NCI-H2171 (cell line): ENCODE results near the gene SLC30A3.
"Not testable (repeated sequence)": the region's sequence is repeated elsewhere in the genome, so short reads cannot be mapped to it uniquely, and the experiment has no call there.

Experiments used
- DNase-seq: peaks from one replicate; lab custom pipeline; 2025; lab: John Stamatoyannopoulos, UW

Gene SLC30A3

DNA sequence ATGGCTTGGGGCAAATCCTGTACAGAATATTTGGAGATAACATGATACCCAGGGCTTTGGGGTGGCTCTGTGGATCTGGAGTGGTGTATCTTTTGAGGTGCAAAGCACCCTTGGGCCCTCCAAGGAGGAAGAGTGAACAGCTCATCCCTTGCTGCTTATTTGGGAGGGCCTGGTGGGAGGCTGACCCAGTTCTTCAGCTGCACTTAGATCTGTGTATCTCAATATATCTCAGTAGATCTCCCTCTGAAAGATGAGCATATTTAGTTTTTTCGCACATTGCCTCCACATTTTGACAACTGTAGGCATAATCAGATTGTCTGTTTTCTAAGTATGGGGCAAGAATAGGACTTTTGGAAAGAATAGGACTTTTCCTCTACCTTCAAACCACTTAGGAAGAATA is 22.1 kb upstream of the SLC30A3 start:
- no peak for DNase-seq

GRCh38 chr2:27282892-27283291 is 20.0 kb upstream of the SLC30A3 start:
- DNase-seq = no peak

- no peak for DNase-seq
These were observed 19.2 kb upstream of the SLC30A3 start, which contains the start of gene TRIM54 for GRCh38 chr2:27281855-27282559. TSS of gene TRIM54 (plus strand) at chr2:27282429. CDS start at chr2:27282732, 303 bp downstream.

- DNase-seq = no peak
These were observed 18.6 kb upstream of the SLC30A3 start for GRCh38 chr2:27281442-27281841.

DNA sequence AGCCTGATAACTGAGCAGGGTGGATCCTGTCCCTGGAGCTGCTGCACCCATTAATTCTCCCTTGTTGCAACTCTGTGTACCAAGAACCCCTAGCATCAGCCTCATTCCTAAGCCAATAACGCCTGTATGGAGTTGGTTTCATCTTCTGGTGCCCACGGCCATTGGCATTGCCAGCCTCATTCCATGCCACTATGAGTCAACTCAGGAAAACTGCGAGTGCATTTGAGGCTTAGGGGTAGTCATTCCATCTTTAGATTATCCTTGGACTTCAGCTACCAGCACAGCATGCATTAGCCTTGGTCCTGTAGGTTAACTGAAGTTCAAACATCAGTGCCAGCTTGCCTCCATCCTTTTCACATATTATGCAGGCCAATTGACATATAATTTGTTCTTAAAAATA is 18.0 kb upstream of the SLC30A3 start:
- DNase-seq = no peak

DNA sequence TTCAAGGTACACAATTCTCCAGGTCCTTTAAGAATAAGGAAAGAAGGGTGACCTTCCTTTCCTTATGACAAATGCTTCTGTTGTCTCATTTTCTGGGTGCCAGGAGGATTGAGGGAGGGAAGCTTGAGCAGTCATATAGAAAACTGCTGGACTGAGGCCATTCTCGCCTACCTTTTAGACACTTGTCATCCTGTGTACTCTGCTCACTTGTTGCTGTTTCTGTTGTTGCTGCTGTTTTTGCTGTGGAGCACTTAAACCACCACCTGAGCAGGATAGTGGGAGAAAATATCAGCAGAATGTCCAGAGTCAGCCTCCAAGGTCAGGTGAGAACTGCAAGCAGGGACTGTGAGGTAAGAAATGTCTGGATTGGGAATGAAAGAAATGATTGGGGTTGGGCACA is 15.2 kb upstream of the SLC30A3 start:
- no peak for DNase-seq

GRCh38 chr2:27275211-27276150 is 12.6 kb upstream of the SLC30A3 start, which contains the start of gene DNAJC5G:
TSS of gene DNAJC5G (plus strand) at chr2:27275433. CDS start at chr2:27276729, 1,296 bp downstream.
- no peak for DNase-seq

DNA sequence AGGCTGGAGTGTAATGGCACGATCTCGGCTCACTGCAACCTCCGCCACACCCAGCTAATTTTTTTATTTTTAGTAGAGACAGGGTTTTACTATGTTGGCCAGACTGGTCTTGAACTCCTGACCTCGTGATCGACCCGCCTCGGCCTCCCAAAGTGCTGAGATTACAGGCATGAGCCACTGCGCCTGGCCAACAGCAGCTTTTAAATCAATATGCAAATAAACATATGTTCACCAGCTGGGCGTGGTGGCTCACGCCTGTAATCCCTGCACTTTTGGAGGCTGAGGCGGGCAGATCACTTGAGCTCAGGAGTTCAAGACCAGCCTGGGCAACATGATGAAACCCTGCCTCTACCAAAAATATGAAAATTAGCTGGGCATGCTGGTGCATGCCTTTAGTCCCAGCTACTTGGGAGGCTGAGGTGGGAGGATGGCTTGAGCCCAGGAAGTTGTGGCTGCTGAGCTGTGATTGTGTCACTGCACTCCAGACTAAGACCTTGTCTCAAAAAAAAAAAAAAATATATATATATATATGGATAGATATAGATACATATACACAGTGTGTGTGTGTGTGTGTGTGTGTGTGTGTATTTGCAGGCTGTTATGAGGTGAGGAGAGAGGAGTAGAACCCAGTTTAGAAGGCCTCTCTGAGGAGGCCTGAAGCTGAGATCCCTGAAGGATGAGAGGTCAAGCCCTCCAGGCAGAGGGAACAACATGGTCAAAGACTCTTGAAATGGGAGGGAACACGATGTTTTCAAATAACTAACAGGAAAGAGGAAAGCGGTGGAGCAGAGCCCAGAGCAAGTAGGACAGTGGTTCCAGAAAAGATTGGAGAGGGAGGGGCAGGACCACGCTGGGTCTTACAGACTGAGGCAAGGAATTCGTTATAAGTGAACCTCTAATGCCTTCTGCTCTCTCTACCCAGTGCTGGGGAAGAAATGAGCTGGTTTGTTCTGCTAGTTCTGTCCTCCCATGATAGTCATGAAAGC is 10.0 kb upstream of the SLC30A3 start:
- not testable (repeated sequence) for DNase-seq

DNA sequence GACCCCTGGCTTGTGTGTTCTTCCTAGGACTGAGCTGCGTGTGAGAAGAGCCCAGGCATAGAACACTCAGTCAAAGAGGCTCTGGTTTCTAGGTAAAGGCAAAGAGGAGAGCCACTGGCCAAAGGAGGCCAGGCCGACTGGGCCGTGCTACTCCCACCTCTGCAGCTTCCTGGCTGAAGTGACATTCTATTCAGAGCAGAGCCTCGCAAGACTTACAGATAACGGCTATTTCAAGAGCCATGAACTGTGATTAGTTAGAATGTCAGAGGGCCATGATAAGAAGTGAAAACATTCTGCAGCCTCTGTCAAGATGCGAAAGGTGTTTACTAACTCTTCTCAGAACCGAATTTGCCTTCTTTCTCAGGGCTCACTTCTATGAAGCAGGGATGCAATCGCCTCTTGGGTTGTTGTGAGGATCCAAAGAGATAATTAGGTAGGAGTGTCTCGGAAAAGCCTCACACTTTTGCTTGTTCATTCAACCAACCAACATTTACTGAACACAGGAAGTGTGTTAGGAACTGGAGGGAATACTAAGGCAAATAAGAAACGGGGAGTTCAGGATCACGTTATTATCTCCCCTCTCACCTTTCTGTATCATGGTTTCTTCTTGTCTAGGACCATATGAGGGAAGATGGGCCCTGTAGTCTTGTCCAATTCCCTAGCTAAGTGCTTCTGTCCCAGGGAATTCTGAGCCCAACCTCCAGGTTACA is 8.9 kb upstream of the SLC30A3 start:
- DNase-seq = no peak

DNA sequence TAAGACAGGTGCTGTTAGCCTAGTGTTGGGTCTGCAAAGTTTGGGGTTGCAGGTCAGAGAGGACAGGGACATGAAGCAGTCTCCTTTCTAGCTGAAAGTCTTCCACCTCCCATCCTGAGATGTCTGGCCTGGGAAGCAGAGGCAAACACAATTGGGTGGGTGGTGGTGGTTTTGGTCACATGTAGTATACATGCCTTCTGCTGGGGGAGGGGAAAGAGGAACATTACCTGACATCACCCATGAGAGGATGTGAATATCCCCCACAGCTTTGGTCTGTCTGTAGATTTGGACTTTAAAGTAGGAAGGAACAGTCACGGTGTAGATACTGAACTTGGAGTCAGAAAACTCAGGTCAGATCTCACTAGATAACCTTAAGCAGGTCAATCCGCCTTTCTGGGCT is 7.8 kb upstream of the SLC30A3 start:
- DNase-seq = no peak

DNA sequence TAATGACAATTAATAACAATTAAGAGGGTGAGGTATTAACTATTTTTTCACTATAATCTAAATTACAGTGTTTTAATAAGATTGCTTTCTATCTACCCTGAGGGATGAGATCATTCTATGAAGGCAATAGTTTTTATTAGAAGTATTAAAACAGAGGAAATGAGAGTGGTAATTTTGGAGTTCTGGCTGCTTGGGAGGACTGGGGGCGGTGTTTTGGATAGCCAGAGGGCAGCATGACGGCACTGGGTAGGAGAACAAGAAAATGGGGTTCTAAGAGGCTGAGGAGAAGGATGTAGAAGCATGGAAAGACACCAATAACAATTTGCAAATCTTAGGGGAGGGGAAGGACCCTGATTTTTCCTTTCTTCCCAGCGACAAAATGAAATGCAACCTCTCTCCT is 7.3 kb upstream of the SLC30A3 start:
- no peak for DNase-seq

DNA sequence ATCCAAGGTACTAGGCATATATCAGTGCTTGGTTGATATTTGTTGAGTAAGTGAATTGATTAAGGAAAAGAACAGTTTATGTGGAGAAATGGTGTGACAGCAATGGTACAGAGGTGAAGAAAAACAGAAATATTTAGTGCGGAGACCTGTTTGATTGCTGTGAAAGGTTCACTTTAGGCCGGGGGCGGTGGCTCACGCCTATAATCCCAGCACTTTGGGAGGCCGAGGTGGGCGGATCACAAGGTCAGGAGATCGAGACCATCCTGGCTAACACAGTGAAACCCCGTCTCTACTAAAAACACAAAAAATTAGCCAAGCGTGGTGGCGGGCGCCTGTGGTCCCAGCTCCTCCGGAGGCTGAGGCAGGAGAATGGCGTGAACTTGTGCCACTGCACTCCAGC is 5.4 kb upstream of the SLC30A3 start:
- not testable (repeated sequence) for DNase-seq

DNA sequence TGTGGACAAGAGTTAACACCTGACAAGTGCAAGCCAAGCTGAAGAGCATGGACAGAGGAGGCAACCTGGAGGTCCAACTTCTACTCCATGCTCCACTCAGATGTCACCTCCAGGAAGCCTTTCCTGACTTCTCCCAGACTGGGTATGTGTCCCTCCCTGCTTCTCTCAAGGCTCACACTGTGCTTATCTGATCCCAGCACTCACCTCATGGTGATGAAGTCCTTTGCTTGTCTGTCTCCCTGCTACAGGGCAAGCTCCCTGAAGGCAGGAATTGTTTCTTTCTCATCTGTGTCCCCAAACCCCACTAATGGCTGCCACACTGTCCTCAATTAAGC is 2.7 kb upstream of the SLC30A3 start:
- no peak for DNase-seq

GRCh38 chr2:27264753-27265535 is 2.1 kb upstream of the SLC30A3 start:
- DNase-seq = peak; percentile 88

DNA sequence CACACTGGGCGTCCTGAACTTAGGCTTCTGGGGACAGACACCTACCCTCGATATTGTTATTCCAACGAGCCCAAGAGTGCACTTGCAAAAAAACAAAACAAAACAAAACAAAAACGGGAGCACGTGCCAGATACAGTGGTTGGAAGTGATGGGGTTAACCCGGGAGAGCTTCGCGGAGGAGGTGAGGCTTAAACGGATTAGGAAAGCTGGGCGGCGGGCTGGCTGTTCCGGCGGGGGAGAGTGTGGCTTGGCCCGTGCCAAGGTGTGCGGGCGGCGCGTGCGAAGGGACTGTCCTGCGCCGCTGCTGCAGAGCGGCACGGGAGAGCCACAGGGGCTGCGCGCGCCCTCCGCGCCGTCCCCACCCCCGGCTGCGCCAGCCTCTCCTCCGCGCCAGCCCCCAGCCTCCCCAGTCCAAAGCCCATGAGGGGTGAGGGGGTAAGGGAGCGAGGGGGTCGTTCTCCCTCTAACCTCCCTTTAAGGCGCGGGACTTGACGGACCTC is 1.5 kb upstream of the SLC30A3 start:
- peak; percentile 13 for DNase-seq

- DNase-seq = peak; percentile 20
These were observed 723 bp upstream of the SLC30A3 start for GRCh38 chr2:27263287-27264252.

- no peak for DNase-seq
These were observed 935 bp downstream of the SLC30A3 start for GRCh38 chr2:27261926-27262298.

GRCh38 chr2:27261241-27261925 is 1.5 kb downstream of the SLC30A3 start:
- no peak for DNase-seq

GRCh38 chr2:27258051-27258450 is 4.8 kb downstream of the SLC30A3 start:
- no peak for DNase-seq
